Type B pancreatic cell (in vitro differentiated cells): ENCODE measurements around the gene SLC2A13. TPM values are rescaled to one million over a fixed set of nuclear protein-coding genes. Genes with fewer than 3 reads are reported as not detected.

Source experiments
- DNase-seq: peaks from one replicate; pipeline ENCODE4 v3.0.0; 2021; ENCODE audit warnings: mixed read lengths; ENCODE audit not compliant: unreplicated experiment; ENCODE audit errors: extremely low spot score
- H3K27ac Mint-ChIP-seq: 2 replicates; pipeline ENCODE4 v1.8.0; 2021; ENCODE audit warnings: mild to moderate bottlenecking, mixed read lengths
- H3K27me3 Mint-ChIP-seq: 2 replicates; pipeline ENCODE4 v1.8.0; 2021; ENCODE audit warnings: mixed read lengths
- H3K36me3 Mint-ChIP-seq: 2 replicates; pipeline ENCODE4 v1.8.0; 2021; ENCODE audit warnings: mixed read lengths
- H3K4me1 Mint-ChIP-seq: one replicate; pipeline ENCODE4 v1.8.0; 2021; ENCODE audit warnings: mixed read lengths; ENCODE audit not compliant: unreplicated experiment
- H3K4me3 Mint-ChIP-seq: 2 replicates; pipeline ENCODE4 v1.8.0; 2021; ENCODE audit warnings: mild to moderate bottlenecking, mixed read lengths
- H3K9me3 Mint-ChIP-seq: 2 replicates; pipeline ENCODE4 v1.8.0; 2021; ENCODE audit warnings: mixed read lengths
- total RNA-seq: library from RNA; stranded (reverse); gene quantifications from 2 replicates; pipeline ENCODE4 v1.2.1, GENCODE V29; 2021; ENCODE audit warnings: low replicate concordance
- TF ChIP-seq, protein P1 (sequence below): fragments of 200-600 bp; sonication (generic); conservative IDR thresholded peaks from 2 replicates; pipeline ENCODE4 v1.5.0; 2021; ENCODE audit warnings: antibody characterized with exemption, mild to moderate bottlenecking

Gene SLC2A13
- total RNA-seq, 1 donor from 2014 or later = 7.1 TPM

DNA sequence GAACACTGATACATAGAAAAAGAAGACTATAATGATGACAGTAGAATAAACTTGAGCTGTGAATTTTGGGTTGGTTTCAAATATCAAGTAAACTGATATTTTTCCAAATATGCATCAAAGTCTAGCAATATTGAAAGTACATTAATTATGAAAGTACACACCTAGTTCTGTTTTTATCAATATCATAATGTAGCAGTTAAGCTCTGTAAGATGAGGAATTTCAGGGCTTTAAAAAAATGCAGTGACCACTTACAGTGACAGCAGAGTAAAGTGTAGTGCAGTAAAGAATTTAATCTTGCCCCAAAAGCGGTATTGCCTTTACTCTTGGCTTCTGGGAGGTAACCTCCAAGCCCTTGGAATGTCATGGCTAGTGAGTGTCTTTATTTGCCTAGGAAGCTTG lies 383.4 kb downstream of the SLC2A13 start:
- TF ChIP-seq, protein P1, sequence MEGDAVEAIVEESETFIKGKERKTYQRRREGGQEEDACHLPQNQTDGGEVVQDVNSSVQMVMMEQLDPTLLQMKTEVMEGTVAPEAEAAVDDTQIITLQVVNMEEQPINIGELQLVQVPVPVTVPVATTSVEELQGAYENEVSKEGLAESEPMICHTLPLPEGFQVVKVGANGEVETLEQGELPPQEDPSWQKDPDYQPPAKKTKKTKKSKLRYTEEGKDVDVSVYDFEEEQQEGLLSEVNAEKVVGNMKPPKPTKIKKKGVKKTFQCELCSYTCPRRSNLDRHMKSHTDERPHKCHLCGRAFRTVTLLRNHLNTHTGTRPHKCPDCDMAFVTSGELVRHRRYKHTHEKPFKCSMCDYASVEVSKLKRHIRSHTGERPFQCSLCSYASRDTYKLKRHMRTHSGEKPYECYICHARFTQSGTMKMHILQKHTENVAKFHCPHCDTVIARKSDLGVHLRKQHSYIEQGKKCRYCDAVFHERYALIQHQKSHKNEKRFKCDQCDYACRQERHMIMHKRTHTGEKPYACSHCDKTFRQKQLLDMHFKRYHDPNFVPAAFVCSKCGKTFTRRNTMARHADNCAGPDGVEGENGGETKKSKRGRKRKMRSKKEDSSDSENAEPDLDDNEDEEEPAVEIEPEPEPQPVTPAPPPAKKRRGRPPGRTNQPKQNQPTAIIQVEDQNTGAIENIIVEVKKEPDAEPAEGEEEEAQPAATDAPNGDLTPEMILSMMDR = no peak
- H3K9me3 Mint-ChIP-seq = no peaks in the 10 kb centered on the region
- DNase-seq = no peak
- no peaks in the 10 kb centered on the region for H3K4me1 Mint-ChIP-seq
- H3K4me3 Mint-ChIP-seq = no peak overlapping the region
- H3K27ac Mint-ChIP-seq = no peak overlapping the region
- H3K27me3 Mint-ChIP-seq = no peaks in the 10 kb centered on the region
- no peaks in the 10 kb centered on the region for H3K36me3 Mint-ChIP-seq

DNA sequence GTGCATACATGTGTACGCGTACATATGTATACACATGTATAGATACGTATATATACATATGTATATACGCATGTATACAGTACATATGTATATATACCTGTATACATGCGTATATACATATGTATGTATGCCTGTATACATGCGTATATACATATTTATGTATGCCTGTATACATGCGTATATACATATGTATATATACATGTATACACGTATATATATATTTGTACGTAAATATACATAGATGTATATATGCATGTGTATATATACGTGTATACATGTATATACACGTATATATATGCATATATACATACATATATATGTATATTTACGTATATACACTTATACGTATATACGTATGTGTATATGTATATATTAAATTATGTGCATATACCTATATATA lies 392.3 kb downstream of the SLC2A13 start:
- DNase-seq = no peak
- no peaks in the 10 kb centered on the region for H3K4me1 Mint-ChIP-seq
- TF ChIP-seq, protein P1 = no peak
- H3K9me3 Mint-ChIP-seq = no peaks in the 10 kb centered on the region
- no peak overlapping the region for H3K4me3 Mint-ChIP-seq
- H3K36me3 Mint-ChIP-seq = no peaks in the 10 kb centered on the region
- H3K27me3 Mint-ChIP-seq = no peaks in the 10 kb centered on the region
- H3K27ac Mint-ChIP-seq = no peak overlapping the region

DNA sequence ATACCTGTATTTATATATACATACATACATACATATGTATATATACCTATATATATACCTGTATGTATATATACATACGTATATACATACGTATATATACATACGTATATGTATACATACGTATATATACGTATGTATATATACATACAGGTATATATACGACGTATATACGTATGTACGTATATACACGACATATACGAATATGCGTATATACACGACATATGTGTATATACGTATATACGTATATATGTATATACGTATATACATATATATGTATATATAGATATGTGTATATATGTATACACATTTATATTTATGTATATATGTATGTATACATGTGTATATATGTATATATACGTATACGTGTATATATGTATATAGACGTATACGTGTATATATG lies 393.5 kb downstream of the SLC2A13 start:
- Mint-ChIP-seq H3K27ac (no peak overlapping the region), H3K4me1 (no peaks in the 10 kb centered on the region), H3K4me3 (no peak overlapping the region), H3K9me3 (no peaks in the 10 kb centered on the region), H3K27me3 (no peaks in the 10 kb centered on the region), H3K36me3 (no peaks in the 10 kb centered on the region)
- no peak for DNase-seq
- TF ChIP-seq, protein P1 = no peak

Other genes with a start within 250 kb of the SLC2A13 start
- gene LRRK2, start 118.9 kb upstream of the SLC2A13 start, total RNA-seq = 0.75 and 1.4 TPM in 2 replicates